ENCODE results near the gene AGAP3.

Gene AGAP3

DNA sequence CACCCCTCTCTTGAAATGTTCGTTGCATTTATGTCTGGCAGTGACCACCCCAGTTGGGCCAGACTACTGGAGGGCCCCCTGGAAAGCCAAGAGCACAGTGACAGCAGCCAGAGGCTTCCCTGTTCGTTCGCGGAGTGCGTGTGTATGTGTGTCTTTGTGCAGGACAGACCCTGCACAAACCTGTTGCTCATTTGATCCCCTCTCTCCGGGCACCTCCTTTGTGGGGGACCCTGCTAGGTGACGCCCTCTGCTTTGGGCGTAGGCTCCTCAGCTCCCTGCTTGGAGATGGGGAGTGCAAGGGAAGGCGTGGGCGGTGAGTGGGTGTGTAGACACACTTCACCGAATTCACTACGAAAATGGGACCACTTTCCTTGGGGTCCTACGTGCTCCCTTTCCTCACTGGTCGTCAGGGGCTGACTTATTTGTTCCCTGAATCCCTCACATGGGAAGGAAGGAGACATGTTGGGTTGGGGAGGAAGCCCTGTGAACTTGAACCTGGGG is 38.7 kb downstream of the AGAP3 start:
- TF ChIP-seq, protein P1, sequence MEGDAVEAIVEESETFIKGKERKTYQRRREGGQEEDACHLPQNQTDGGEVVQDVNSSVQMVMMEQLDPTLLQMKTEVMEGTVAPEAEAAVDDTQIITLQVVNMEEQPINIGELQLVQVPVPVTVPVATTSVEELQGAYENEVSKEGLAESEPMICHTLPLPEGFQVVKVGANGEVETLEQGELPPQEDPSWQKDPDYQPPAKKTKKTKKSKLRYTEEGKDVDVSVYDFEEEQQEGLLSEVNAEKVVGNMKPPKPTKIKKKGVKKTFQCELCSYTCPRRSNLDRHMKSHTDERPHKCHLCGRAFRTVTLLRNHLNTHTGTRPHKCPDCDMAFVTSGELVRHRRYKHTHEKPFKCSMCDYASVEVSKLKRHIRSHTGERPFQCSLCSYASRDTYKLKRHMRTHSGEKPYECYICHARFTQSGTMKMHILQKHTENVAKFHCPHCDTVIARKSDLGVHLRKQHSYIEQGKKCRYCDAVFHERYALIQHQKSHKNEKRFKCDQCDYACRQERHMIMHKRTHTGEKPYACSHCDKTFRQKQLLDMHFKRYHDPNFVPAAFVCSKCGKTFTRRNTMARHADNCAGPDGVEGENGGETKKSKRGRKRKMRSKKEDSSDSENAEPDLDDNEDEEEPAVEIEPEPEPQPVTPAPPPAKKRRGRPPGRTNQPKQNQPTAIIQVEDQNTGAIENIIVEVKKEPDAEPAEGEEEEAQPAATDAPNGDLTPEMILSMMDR (IDR thresholded peaks at IDR 0.05): no peak

DNA sequence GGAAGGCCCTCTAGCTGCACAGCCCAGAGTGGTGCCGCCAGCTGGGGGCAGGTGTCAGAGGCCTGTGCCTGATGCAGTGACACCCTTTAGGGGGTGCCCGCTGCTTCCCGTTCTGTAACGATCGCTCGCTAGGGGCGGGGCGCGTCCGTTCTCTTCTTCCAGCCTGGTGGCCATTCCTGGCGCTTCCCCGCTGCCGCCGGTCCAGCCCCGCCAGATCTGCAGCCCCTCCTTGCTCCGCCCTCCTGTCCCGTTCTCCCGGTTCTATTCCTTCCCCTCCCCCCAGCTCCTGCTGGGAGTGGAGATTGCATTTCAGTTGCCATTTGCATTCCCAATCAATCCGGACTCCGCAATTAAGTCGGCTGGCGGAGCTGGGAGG is 39.2 kb downstream of the AGAP3 start:
- TF ChIP-seq, protein P1 (IDR thresholded peaks at IDR 0.05): no peak

DNA sequence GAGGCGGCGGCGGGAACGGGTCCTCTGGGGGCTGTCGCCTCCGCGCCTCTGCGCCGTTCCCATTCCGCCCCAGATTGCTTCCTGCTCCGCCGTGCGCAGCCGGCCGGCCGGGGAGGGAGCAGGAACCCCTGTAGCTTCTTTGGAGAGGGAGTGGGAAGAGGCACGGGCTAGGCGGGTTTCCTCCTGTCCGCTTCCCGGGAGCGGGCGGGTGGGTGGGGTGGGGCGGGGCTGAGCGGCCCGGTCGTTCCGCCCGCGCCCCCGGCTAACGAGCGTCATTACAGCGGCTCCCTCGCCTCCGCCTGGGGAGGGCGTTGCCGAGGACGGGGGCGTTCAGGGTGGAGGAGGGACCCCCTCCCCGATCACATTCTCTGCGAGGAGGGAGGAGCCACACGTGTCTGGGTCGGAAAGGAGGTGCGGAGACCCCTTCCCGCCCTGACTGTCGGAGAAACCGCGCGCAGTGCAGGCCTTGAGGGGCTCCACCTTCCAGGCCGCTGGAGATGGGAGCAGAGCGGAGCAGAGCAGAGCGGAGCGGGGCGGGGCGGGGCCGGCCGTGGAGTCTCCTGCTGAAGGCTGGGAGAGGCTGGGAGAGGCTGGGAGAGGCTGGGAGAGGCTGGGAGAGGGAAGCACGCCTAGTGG is 39.7 kb downstream of the AGAP3 start:
- TF ChIP-seq, protein P1 (IDR thresholded peaks at IDR 0.05): no peak

DNA sequence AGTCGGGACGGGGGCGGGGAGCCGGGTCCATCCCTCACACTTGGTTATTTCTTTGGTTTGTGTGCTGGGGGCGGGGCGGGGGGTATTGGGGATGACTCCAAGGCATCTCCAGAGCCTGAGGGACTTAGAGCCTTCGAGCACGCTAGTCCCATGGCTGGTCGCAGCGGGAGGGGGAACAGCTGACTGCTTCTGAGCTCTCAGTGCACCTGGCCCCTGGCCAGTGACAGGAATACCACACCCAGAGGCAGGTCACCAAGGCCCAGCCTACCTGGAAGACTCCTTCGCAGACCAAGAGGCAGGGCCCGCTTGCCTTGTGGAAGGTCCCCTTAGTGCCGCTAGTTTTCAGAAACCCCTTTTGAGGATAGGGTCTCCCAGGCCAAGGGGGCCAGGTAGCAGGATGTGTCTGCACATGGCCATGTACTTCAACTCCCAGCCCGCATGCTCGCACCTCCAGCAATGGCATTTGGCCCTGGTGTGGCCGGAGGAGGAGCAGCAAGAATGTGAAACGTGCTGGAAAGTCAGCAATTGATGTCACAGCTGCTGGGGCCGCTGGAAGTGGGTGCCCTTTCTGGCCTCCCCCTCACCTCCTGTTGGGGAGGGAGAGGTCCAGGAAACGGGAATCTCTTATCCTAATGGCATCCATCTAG is 40.3 kb downstream of the AGAP3 start:
- TF ChIP-seq, protein P1 (IDR thresholded peaks at IDR 0.05): no peak

DNA sequence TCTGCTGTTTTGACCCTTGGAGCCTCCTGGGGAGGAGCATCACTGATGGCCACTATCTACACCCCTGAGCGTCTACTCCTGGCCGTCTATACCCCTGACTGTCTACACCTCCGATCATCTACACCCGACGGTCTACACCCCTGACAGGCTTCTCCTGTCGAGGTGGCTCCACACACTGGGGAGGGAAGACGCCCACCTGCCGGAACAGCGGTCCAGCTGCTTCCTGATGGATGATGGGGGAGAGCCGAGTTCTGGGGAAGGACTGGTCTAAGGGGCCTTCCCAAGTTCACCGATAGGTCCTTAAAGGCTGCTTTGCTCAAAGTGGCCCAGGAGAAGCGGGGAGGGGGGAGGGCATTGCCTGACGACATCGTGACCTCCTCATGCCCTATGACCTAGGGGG is 41.9 kb downstream of the AGAP3 start:
- TF ChIP-seq, protein P1 (IDR thresholded peaks at IDR 0.05): no peak

DNA sequence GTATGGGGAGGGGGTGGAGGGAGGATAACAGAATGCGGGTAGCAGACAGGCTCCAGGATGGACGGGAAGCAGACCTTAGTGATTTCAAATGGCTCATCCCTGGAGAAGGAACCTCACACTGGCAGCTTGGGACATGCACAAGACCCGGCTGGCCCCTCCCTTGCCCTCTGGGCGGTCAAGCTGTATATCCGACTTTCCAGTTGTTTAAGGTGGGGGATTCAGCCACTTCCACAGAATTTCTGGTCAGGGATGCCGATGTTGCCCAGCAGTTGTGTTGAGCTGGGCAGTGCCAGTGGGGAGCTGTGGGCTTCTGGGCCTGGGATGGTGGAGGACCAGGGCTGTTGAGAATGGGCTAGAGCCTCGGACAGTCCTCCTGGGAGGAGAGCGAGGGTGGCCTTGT is 42.4 kb downstream of the AGAP3 start:
- TF ChIP-seq, protein P1 (IDR thresholded peaks at IDR 0.05): no peak

DNA sequence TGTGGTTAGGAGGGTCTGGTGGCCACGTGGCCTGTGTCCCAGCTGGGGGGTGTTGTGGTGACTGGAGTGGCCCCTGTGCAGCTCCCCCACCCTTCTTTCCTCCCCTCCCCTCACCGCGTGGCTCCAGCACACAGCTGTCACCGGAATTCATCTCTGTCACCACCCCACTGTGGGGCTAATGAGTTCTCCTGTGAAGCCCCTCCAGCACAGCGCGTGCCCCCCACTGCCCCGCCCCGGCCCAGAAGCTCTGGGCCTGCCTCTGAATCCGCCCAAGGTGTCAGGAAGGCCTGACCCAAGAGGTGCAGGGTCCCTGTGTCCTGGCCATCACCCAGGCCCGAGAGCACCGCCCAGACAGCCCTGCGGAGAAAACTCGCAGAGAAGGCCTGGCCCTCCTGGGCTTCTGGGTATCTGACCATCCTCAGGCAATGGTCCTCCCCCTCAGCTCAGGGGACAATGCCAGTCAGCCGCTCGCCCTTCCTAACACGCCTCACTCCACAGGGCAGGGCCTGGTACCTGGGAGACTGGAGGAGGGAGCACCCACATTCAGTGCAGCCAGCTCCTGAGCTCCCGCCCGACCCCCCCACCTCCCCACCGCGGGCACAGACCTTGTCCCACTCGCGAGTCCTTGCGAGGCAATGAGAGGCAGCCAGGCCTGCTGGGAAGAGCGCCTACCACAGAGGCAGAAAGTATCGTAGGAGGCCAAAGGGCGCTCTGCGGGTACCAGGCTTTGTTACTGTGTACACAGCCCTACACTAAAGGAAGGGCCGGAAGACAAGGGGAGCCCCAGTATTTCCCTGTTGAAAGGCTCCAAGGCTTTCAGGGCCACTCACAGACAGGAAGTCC is 43.1 kb downstream of the AGAP3 start:
- TF ChIP-seq, protein P1 (IDR thresholded peaks at IDR 0.05): no peak
